NCI-H1694 (cell line): ENCODE measurements around the gene DYRK2.

ENCODE experiments used
- DNase-seq: peaks from one replicate; lab custom pipeline; 2025; lab: John Stamatoyannopoulos, UW

The DYRK2 gene

GRCh38 chr12:67705394-67706370, 57.1 kb downstream of the DYRK2 start:
- no peak for DNase-seq

GRCh38 chr12:67709367-67709954, 60.9 kb downstream of the DYRK2 start:
- DNase-seq, result no peak

DNA sequence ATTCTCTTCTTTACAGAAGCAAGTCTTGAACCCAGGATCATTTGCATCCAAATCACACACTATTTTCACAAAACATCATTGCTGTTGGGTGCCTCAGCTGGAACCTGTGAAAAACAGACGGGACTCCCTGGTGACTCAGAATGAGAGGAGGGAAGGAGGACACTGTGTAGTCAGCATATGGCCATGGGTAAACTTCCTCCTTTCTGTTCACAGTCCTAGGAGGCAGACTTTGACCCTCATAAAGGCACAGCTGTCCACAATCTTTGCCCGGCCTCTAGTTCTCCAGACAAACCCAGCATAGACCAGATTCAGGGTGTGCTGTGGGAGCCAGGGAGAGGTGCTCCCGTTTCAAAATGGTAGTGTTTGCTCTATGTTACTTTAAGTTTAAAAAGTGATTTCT, 62.0 kb downstream of the DYRK2 start:
- DNase-seq, result no peak

GRCh38 chr12:67712011-67712410, 63.5 kb downstream of the DYRK2 start:
- no peak for DNase-seq

GRCh38 chr12:67714648-67715047, 66.1 kb downstream of the DYRK2 start:
- DNase-seq, result no peak
